ENCODE measurements around the gene PTPRT. TPM values are rescaled to one million over a fixed set of nuclear protein-coding genes. Genes with fewer than 3 reads are reported as not detected.

The PTPRT gene
- total RNA-seq, 1 experiment from 2014 or later, result 0.13 TPM

- Histone ChIP-seq H3T11ph (ENCODE audit: low read length) (no peak overlapping the region), H3K4me1 (ENCODE audit: insufficient read depth, low read length) (no peaks in the 10 kb centered on the region), H2AFZ (ENCODE audit: low read length) (no peak overlapping the region), H2BK12ac (ENCODE audit: insufficient read length, low read depth, low read length) (no peak overlapping the region), H3K9ac (ENCODE audit: extremely low read depth, insufficient read length, low read length) (no peak overlapping the region), H4K20me1 (ENCODE audit: control insufficient read depth, insufficient read depth, insufficient read length) (no peaks in the 10 kb centered on the region), H3K23me2 (ENCODE audit: insufficient read length, low read depth, low read length, poor library complexity, severe bottlenecking) (no peaks in the 10 kb centered on the region), H3K14ac (ENCODE audit: insufficient read depth, low read length) (no peak overlapping the region), H2BK5ac (ENCODE audit: insufficient read length, low read length) (no peak overlapping the region), H2BK15ac (ENCODE audit: low read depth, low read length) (no peak overlapping the region), H3K9me3 (ENCODE audit: control insufficient read depth, low read depth, low read length) (peaks cover under 1% of the 10 kb centered on the region), H3K27ac (ENCODE audit: insufficient read length, low read depth, low read length) (no peak overlapping the region), H3K23ac (ENCODE audit: insufficient read length, low read depth, low read length) (no peak overlapping the region), H3K27me3 (ENCODE audit: insufficient read depth, low read length) (no peaks in the 10 kb centered on the region), H3K4me2 (ENCODE audit: insufficient read depth, insufficient read length, low read length) (no peak overlapping the region), H3K4ac (ENCODE audit: low read depth, low read length) (no peak overlapping the region), H3K56ac (ENCODE audit: insufficient read length, low read depth, low read length) (no peak overlapping the region), H2BK120ac (ENCODE audit: low read depth, low read length, poor library complexity, severe bottlenecking) (no peak overlapping the region), H3K79me1 (ENCODE audit: insufficient read depth, low read depth, low read length, poor library complexity, severe bottlenecking) (no peaks in the 10 kb centered on the region), H4K91ac (ENCODE audit: insufficient read length, low read depth, low read length) (no peak overlapping the region), H4K8ac (replicated peaks; ENCODE audit: insufficient read length, low read depth, low read length) (no peak overlapping the region), H3K18ac (ENCODE audit: insufficient read length, low read depth, low read length) (no peak overlapping the region), H2AK5ac (ENCODE audit: insufficient read length, low read length) (no peak overlapping the region), H3K79me2 (ENCODE audit: insufficient read depth, low read length) (no peaks in the 10 kb centered on the region), H4K5ac (ENCODE audit: insufficient read length, low read depth, low read length) (no peak overlapping the region), H2BK20ac (ENCODE audit: low read depth, low read length, poor library complexity, severe bottlenecking) (no peak overlapping the region)
- peaks cover 0 to 1% of the 10 kb centered on the region in 2 experiments; a peak in 2 of 5 replicates for H3K9me3 Mint-ChIP-seq
- no CpG with 5 or more reads among the region's 5 CpGs for WGBS (ENCODE audit: extremely low coverage, insufficient read length, low lambda C conversion rate)
- no peak overlapping the region for H3K4me3 Mint-ChIP-seq
- H3K36me3 Mint-ChIP-seq (ENCODE audit: insufficient read depth in 1 of 3, low read depth in 3 of 3), result no peaks in the 10 kb centered on the region
- peaks cover 0 to 3% of the 10 kb centered on the region in 2 experiments; a peak in 1 of 4 replicates for H3K4me1 Mint-ChIP-seq
- peaks cover 19% of the 10 kb centered on the region for H3K27me3 Mint-ChIP-seq (ENCODE audit: low read depth)
- no peak for TF ChIP-seq CTCF (conservative IDR thresholded peaks at IDR 0.05)
- no peak for DNase-seq
- no peak overlapping the region for H3K27ac Mint-ChIP-seq
Measured at GRCh38 chr20:43171930-43172329, 17.8 kb downstream of the PTPRT start.
